Neural cell (in vitro differentiated cells): ENCODE results near the gene TXNRD1. TPM values are rescaled to one million over a fixed set of nuclear protein-coding genes. Genes with fewer than 3 reads are reported as not detected.

Experiments
- H2AFZ ChIP-seq: fragments of 200-600, 300-800 bp; sonication (generic), shearing (Covaris generic); 2 replicates; pipeline ENCODE4 v1.6.0; 2014; ENCODE audit warnings: low read depth, mild to moderate bottlenecking, antibody characterized with exemption, low read length, moderate library complexity
- H3F3A ChIP-seq: fragments of 200-600 bp; shearing (Covaris generic); 2 replicates; pipeline ENCODE4 v1.6.1; 2016; ENCODE audit warnings: mild to moderate bottlenecking, moderate library complexity, mixed read lengths, antibody characterized with exemption, low read length; ENCODE audit not compliant: insufficient read depth, poor library complexity, severe bottlenecking
- H3K27ac ChIP-seq: fragments of 200-600, 300-800 bp; sonication (generic), shearing (Covaris generic); 2 replicates; pipeline ENCODE4 v1.5.1; 2014; ENCODE audit warnings: mild to moderate bottlenecking, low read length, moderate library complexity
- H3K27me3 ChIP-seq: fragments of 300-800, 200-600 bp; sonication (generic), shearing (Covaris generic); 2 replicates; pipeline ENCODE4 v1.6.0; 2014; ENCODE audit warnings: mild to moderate bottlenecking, low read depth, low read length, moderate library complexity; ENCODE audit not compliant: insufficient read depth
- H3K36me3 ChIP-seq: fragments of 300-800, 200-600 bp; sonication (generic), shearing (Covaris generic); 2 replicates; pipeline ENCODE4 v1.5.1; 2014; ENCODE audit warnings: mild to moderate bottlenecking, antibody characterized with exemption, low read length, moderate library complexity; ENCODE audit not compliant: insufficient read depth
- H3K4me2 ChIP-seq: fragments of 300-800, 200-600 bp; sonication (generic), shearing (Covaris generic); 2 replicates; pipeline ENCODE4 v1.6.0; 2014; ENCODE audit warnings: mild to moderate bottlenecking, low read length
- H3K4me3 ChIP-seq: fragments of 300-800, 200-600 bp; sonication (generic), shearing (Covaris generic); 2 replicates; pipeline ENCODE4 v1.5.1; 2014; ENCODE audit warnings: mild to moderate bottlenecking, low read length, moderate library complexity
- H3K79me2 ChIP-seq: fragments of 200-600 bp; shearing (Covaris generic); replicated peaks from 2 replicates; pipeline ENCODE4 v1.6.0; 2014; ENCODE audit warnings: mild to moderate bottlenecking, low read length, moderate library complexity; ENCODE audit not compliant: insufficient read depth
- H3K9ac ChIP-seq: fragments of 300-800, 200-600 bp; sonication (generic), shearing (Covaris generic); 2 replicates; pipeline ENCODE4 v1.6.1; 2016; ENCODE audit warnings: mild to moderate bottlenecking, low read length, mixed read lengths
- H3K9me2 ChIP-seq: fragments of 200-600 bp; shearing (Covaris generic); 2 replicates; pipeline ENCODE4 v1.6.1; 2016; ENCODE audit warnings: mild to moderate bottlenecking, low read length, mixed read lengths; ENCODE audit not compliant: insufficient read depth
- H3K9me3 ChIP-seq: fragments of 200-600, 300-800 bp; sonication (generic), shearing (Covaris generic); 2 replicates; pipeline ENCODE4 v1.6.1; 2016; ENCODE audit warnings: mild to moderate bottlenecking, mixed run types, low read length, moderate library complexity, mixed read lengths
- H4K20me1 ChIP-seq: fragments of 200-600 bp; shearing (Covaris generic); 2 replicates; pipeline ENCODE4 v1.6.1; 2016; ENCODE audit warnings: mild to moderate bottlenecking, mixed run types; ENCODE audit not compliant: insufficient read depth
- EP300 ChIP-seq: fragments of 450-650 bp; conservative IDR thresholded peaks from 2 replicates; pipeline ENCODE4 v1.6.1; 2014; ENCODE audit warnings: antibody characterized with exemption, mild to moderate bottlenecking, moderate library complexity; ENCODE audit not compliant: poor library complexity, severe bottlenecking
- EZH2 ChIP-seq: fragments of 200-600, 300-800 bp; shearing (Covaris generic), sonication (generic); IDR thresholded peaks from 2 replicates; pipeline ENCODE4 v1.6.1; 2014; ENCODE audit warnings: antibody characterized with exemption, low read length, borderline replicate concordance, mild to moderate bottlenecking; ENCODE audit not compliant: insufficient read depth, poor library complexity, severe bottlenecking
- MXI1 ChIP-seq: fragments of 450-650 bp; conservative IDR thresholded peaks from 2 replicates; pipeline ENCODE4 v1.6.1; 2014; ENCODE audit warnings: antibody characterized with exemption, mild to moderate bottlenecking; ENCODE audit not compliant: poor library complexity, severe bottlenecking
- POLR2AphosphoS5 ChIP-seq: IDR thresholded peaks from 2 replicates; pipeline ENCODE4 v1.6.1; 2012
- RAD21 ChIP-seq: fragments of 450-650 bp; conservative IDR thresholded peaks from 2 replicates; pipeline ENCODE4 v1.6.1; 2014; ENCODE audit warnings: antibody characterized with exemption, mild to moderate bottlenecking, moderate library complexity
- REST ChIP-seq: IDR thresholded peaks from 2 replicates; pipeline ENCODE4 v1.6.1; 2012; ENCODE audit warnings: borderline replicate concordance
- SMC3 ChIP-seq: fragments of 450-650 bp; conservative IDR thresholded peaks from 2 replicates; pipeline ENCODE4 v1.6.1; 2014; ENCODE audit warnings: antibody characterized with exemption, mild to moderate bottlenecking, moderate library complexity; ENCODE audit not compliant: poor library complexity
- TAF1 ChIP-seq: IDR thresholded peaks from 2 replicates; pipeline ENCODE4 v1.6.1; 2012; ENCODE audit warnings: low read depth
- polyA plus RNA-seq: library from polyadenylated mRNA; depleted of rRNA; stranded (reverse); fragments of >200 nt; gene quantifications from 2 replicates; pipeline ENCODE4 v1.2.3, GENCODE V29; 2014
- TF ChIP-seq, protein P1 (sequence below): fragments of 450-650 bp; IDR thresholded peaks from 2 replicates; pipeline ENCODE4 v1.5.1; 2014; ENCODE audit warnings: antibody characterized with exemption, mild to moderate bottlenecking, moderate library complexity; ENCODE audit not compliant: poor library complexity, severe bottlenecking

TXNRD1 gene
- polyA plus RNA-seq, 1 donor from 2014 or later = 59.6 TPM

DNA sequence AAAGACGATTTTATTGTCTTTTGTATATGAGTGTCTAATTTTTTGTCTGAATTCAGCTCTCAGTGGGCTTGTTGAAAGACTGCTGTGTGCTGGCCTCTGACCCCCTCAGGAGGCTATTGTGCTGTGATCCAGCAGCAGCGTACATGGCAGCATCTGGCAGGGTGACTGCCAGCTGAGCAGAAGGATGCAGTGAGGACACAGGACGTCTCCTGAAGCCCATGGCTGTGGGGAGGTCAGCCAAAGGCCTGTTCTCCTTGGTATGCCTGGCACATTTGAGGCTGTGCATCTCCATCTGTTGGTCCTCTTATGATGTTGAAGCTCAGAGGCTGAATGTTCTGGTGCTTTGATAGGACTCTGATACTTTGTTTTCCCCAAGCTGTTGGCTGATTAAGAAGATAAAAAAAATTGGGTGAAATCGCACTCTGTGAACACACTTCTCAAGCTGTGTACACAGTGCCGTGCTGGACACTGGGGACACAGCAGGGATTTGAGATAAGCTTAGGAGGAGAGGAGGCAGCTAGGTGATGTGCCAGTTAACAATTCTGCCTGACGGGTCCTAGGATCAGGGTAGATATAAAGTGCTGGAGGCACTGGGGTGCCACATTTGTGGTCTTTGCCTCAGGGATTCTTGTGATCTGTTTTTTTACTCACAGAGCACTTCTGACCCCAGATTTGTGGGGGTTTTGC, 125.5 kb downstream of the TXNRD1 start:
- Histone ChIP-seq H3F3A (no peaks in the 10 kb centered on the region), H3K4me3 (no peak overlapping the region), H3K27ac (no peak overlapping the region), H3K4me2 (no peak overlapping the region), H3K9ac (no peak overlapping the region), H3K9me3 (no peaks in the 10 kb centered on the region), H4K20me1 (no peaks in the 10 kb centered on the region), H3K27me3 (no peaks in the 10 kb centered on the region), H3K79me2 (no peaks in the 10 kb centered on the region), H2AFZ (no peak overlapping the region), H3K36me3 (no peaks in the 10 kb centered on the region), H3K9me2 (no peaks in the 10 kb centered on the region)
- no peak for TF ChIP-seq POLR2AphosphoS5
- TF ChIP-seq SMC3 = no peak
- TF ChIP-seq RAD21 = no peak
- TF ChIP-seq REST = no peak
- TF ChIP-seq, protein P1, sequence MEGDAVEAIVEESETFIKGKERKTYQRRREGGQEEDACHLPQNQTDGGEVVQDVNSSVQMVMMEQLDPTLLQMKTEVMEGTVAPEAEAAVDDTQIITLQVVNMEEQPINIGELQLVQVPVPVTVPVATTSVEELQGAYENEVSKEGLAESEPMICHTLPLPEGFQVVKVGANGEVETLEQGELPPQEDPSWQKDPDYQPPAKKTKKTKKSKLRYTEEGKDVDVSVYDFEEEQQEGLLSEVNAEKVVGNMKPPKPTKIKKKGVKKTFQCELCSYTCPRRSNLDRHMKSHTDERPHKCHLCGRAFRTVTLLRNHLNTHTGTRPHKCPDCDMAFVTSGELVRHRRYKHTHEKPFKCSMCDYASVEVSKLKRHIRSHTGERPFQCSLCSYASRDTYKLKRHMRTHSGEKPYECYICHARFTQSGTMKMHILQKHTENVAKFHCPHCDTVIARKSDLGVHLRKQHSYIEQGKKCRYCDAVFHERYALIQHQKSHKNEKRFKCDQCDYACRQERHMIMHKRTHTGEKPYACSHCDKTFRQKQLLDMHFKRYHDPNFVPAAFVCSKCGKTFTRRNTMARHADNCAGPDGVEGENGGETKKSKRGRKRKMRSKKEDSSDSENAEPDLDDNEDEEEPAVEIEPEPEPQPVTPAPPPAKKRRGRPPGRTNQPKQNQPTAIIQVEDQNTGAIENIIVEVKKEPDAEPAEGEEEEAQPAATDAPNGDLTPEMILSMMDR = no peak
- TF ChIP-seq MXI1 = no peak
- no peak for TF ChIP-seq TAF1
- no peak for TF ChIP-seq EP300
- TF ChIP-seq EZH2 = no peak

- Histone ChIP-seq H3K4me3 (no peak overlapping the region), H3K27ac (no peak overlapping the region), H3F3A (no peaks in the 10 kb centered on the region), H3K9me3 (no peaks in the 10 kb centered on the region), H3K9ac (no peak overlapping the region), H4K20me1 (no peaks in the 10 kb centered on the region), H3K79me2 (no peaks in the 10 kb centered on the region), H3K27me3 (no peaks in the 10 kb centered on the region), H2AFZ (no peak overlapping the region), H3K4me2 (no peak overlapping the region), H3K36me3 (no peaks in the 10 kb centered on the region), H3K9me2 (no peaks in the 10 kb centered on the region)
- TF ChIP-seq, protein P1 = no peak
- TF ChIP-seq SMC3 = no peak
- TF ChIP-seq EZH2 = no peak
- TF ChIP-seq TAF1 = no peak
- no peak for TF ChIP-seq EP300
- no peak for TF ChIP-seq MXI1
- no peak for TF ChIP-seq REST
- no peak for TF ChIP-seq RAD21
Measured at GRCh38 chr12:104342147-104342546, 126.6 kb downstream of the TXNRD1 start.
